ENCODE results near the gene KRT78.
"Not testable (repeated sequence)": the region's sequence is repeated elsewhere in the genome, so short reads cannot be mapped to it uniquely, and the experiment has no call there.

Gene KRT78

GRCh38 chr12:52797529-52797894 lies 51.3 kb downstream of the KRT78 start:
- in situ Hi-C loops (cut with MboI; ENCODE audit: low sequenced_read_pairs, unreplicated experiment), result no loop called here
- TF ChIP-seq, protein P1, sequence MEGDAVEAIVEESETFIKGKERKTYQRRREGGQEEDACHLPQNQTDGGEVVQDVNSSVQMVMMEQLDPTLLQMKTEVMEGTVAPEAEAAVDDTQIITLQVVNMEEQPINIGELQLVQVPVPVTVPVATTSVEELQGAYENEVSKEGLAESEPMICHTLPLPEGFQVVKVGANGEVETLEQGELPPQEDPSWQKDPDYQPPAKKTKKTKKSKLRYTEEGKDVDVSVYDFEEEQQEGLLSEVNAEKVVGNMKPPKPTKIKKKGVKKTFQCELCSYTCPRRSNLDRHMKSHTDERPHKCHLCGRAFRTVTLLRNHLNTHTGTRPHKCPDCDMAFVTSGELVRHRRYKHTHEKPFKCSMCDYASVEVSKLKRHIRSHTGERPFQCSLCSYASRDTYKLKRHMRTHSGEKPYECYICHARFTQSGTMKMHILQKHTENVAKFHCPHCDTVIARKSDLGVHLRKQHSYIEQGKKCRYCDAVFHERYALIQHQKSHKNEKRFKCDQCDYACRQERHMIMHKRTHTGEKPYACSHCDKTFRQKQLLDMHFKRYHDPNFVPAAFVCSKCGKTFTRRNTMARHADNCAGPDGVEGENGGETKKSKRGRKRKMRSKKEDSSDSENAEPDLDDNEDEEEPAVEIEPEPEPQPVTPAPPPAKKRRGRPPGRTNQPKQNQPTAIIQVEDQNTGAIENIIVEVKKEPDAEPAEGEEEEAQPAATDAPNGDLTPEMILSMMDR (IDR thresholded peaks at IDR 0.05; ENCODE audit: borderline replicate concordance, control extremely low read depth, extremely low read depth, insufficient read depth, missing control alignments), result no peak
- DNase-seq (ENCODE audit: low spot score), result no peak

- no peak for DNase-seq (ENCODE audit: low spot score)
- TF ChIP-seq, protein P1 (IDR thresholded peaks at IDR 0.05; ENCODE audit: borderline replicate concordance, control extremely low read depth, extremely low read depth, insufficient read depth, missing control alignments), result no peak
- in situ Hi-C loops (cut with MboI; ENCODE audit: low sequenced_read_pairs, unreplicated experiment), result no loop called here
Measured at GRCh38 chr12:52796839-52797528, 51.8 kb downstream of the KRT78 start.

DNA sequence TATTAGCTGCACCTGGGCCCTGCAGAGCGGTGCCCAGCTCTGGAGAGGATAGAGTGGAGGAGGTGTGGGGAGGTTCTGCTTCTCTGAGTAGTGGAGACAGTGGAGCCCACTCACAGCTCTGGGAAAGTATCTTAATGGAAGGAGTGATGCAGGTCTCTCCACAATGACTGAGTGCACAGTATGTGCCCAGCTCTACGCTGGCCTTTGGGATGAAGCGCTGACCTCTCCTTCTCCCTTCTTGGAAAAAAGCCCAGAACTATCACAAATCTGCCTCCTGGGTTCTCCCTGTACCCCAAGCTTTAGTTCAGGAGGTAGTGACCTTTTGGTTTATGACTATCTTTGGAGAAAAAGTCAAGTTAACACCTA lies 52.4 kb downstream of the KRT78 start:
- in situ Hi-C loops (cut with MboI; ENCODE audit: low sequenced_read_pairs, unreplicated experiment), result no loop called here
- TF ChIP-seq, protein P1 (IDR thresholded peaks at IDR 0.05; ENCODE audit: borderline replicate concordance, control extremely low read depth, extremely low read depth, insufficient read depth, missing control alignments), result no peak
- DNase-seq (ENCODE audit: low spot score), result no peak

- in situ Hi-C loops (cut with MboI; ENCODE audit: low sequenced_read_pairs, unreplicated experiment), result no loop called here
- TF ChIP-seq, protein P1 (IDR thresholded peaks at IDR 0.05; ENCODE audit: borderline replicate concordance, control extremely low read depth, extremely low read depth, insufficient read depth, missing control alignments), result no peak
- DNase-seq (ENCODE audit: low spot score), result no peak
Measured at GRCh38 chr12:52795694-52796428, 52.9 kb downstream of the KRT78 start, which contains the start of gene KRT3. TSS of gene KRT3 (minus strand) at chr12:52796117. CDS start at chr12:52796042, 75 bp downstream.

GRCh38 chr12:52795332-52795674 lies 53.5 kb downstream of the KRT78 start:
- in situ Hi-C loops (cut with MboI; ENCODE audit: low sequenced_read_pairs, unreplicated experiment); DNase-seq (ENCODE audit: low spot score): not testable (repeated sequence)

- DNase-seq (ENCODE audit: low spot score), result no peak
- in situ Hi-C loops (cut with MboI; ENCODE audit: low sequenced_read_pairs, unreplicated experiment), result no loop called here
- TF ChIP-seq, protein P1 (IDR thresholded peaks at IDR 0.05; ENCODE audit: borderline replicate concordance, control extremely low read depth, extremely low read depth, insufficient read depth, missing control alignments), result no peak
Measured at GRCh38 chr12:52794479-52795331, 54.1 kb downstream of the KRT78 start.

Measured in GM13976 (cell line).